ENCODE results near the gene OR10AD1.
"Not testable (repeated sequence)": the region's sequence is repeated elsewhere in the genome, so short reads cannot be mapped to it uniquely, and the experiment has no call there.

Gene OR10AD1

GRCh38 chr12:48160046-48160445 lies 43.0 kb downstream of the OR10AD1 start:
- no peak for DNase-seq (ENCODE audit: low spot score)

GRCh38 chr12:48157889-48158370 lies 45.2 kb downstream of the OR10AD1 start:
- DNase-seq (ENCODE audit: low spot score), result no peak

DNA sequence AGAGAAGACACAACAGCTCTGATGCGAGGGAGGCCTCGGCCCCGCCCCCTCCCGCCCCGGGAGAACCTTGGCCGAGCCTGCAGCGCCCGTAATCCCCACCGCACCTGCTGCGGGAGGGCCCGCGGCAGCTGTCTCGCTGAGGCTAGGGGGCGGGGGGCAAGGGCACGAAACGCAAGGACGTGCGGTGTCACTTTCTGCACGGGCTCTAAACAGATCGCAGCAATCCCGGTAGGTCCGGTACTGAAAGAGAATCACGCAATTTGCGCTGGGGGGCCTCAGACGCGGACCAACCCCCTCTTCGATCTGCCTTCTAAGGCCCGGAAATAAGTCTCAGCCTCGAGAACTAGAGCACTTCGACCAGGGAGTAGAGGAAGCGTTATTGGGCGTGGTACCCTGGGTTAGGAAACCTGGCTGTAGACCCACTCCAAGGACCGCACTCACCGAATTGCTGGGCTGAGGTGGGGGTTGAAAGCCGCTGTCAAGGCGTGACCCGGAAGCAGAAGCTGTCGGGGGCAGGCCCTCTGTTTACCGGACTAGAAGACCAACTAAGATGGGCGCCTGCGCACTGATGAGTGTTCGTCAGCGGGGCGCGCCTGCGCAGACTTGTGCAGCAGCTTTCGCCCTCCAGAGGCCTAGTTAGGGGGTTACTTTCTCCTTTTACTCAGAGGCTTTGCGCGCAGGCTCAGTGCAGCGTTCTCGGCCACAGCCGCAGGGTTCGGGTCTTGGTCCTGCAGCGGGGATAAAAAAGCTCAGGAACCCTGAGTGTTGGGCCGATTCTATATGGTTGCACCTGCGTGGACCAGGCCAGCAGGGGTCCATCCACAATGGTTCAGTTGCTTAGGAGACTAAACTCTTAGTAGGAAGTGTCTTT lies 45.8 kb downstream of the OR10AD1 start, which contains the start of gene ASB8:
Gene ASB8 (minus strand): TSS at position 498 of the 871 bp plus-strand sequence. CDS start 4,019 bp downstream, outside the sequence.
- DNase-seq (ENCODE audit: low spot score), result peak; percentile 99

- no peak for DNase-seq (ENCODE audit: low spot score)
These were observed 46.5 kb downstream of the OR10AD1 start for GRCh38 chr12:48156652-48157017.

DNA sequence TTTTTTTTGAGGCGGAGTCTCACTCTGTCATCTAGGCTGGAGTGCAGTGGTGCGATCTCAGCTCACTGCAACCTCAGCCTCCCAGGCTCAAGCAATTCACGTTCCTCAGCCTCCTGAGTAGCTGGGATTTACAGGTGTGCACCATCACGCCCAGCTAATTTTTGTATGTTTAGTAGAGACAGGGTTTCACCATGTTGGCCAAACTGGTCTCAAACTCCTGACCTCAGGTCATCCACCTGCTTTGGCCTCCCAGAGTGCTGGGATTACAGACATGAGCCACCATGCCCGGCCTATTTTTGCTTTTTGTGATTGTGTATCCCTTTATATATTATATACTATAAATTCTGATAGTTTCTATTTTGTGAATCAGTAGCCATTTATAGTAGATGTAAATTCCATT lies 47.3 kb downstream of the OR10AD1 start:
- DNase-seq (ENCODE audit: low spot score), result not testable (repeated sequence)

All from AG20443 (cell line).